ENCODE data around the gene ARPP19. TPM values are rescaled to one million over a fixed set of nuclear protein-coding genes. Genes with fewer than 3 reads are reported as not detected.

ARPP19 gene
- polyA plus RNA-seq, 1 of the 3 experiments (the other 2 are of a cell fraction), result 29.0 TPM

DNA sequence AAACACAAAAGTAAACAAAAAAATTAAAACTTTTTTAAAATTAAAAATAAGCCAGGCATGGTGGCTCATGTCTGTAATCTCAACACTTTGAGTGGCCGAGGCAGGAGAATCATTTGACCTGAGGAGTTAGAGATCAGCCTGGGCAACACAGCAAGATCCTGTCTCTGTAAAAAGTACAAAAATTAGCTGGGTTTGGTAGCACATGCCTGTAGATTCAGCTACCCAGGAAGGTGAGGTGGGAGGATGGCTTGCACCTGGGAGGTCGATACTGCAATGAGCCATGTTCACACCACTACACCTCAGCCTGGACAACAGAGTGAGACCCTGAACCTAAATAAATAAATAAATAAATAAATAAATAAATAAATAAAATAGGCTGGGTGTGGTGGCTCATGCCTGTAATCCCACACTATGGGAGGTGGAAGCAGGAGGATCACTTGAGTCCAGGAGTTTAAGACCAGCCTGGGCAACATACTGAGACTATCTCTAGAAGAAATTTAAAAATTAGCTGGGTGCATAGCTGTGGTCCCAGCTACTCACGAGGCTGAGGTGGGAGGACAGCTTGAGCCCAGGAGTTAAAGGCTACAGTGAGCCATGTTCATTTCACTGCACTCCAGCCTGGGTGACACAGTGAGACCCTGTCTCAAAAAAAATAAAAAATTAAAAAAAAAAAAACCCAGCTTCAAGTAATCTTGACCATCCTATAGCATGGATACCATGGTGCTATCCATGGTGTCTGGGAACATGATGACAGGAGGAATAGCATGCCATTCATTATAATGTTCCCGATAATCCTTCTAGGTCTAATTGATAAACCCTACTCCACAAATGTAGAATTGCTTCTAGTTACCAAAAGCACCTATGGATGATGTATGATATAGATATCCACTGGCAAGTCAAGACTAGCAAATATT lies 44.4 kb downstream of the ARPP19 start:
- no peaks in the 10 kb centered on the region for H3K9me3 ChIP-seq
- no peaks in the 10 kb centered on the region for H3K27me3 ChIP-seq (ENCODE audit: insufficient read depth)
- DNase-seq, result no peak
- POLR2A ChIA-PET, result no interaction called here
- H3K9ac ChIP-seq, result no peak overlapping the region
- no peak overlapping the region for H2AFZ ChIP-seq (ENCODE audit: low read depth)
- H3K4me3 ChIP-seq (ENCODE audit: low read depth in 2 of 2, low read length in 1 of 2), result no peak overlapping the region
- H4K20me1 ChIP-seq (ENCODE audit: insufficient read depth), result peaks cover 8% of the 10 kb centered on the region
- peaks cover 53% of the 10 kb centered on the region for H3K79me2 ChIP-seq (ENCODE audit: insufficient read depth)
- H3K36me3 ChIP-seq (replicated peaks in 1 of 2; ENCODE audit: control insufficient read depth in 1 of 2, insufficient read depth in 2 of 2, low read length in 1 of 2), result no peaks in the 10 kb centered on the region
- 99% methylated on average over 4 of the region's 4 CpGs for WGBS (ENCODE audit: low lambda C conversion rate)
- TF ChIP-seq, protein P1, sequence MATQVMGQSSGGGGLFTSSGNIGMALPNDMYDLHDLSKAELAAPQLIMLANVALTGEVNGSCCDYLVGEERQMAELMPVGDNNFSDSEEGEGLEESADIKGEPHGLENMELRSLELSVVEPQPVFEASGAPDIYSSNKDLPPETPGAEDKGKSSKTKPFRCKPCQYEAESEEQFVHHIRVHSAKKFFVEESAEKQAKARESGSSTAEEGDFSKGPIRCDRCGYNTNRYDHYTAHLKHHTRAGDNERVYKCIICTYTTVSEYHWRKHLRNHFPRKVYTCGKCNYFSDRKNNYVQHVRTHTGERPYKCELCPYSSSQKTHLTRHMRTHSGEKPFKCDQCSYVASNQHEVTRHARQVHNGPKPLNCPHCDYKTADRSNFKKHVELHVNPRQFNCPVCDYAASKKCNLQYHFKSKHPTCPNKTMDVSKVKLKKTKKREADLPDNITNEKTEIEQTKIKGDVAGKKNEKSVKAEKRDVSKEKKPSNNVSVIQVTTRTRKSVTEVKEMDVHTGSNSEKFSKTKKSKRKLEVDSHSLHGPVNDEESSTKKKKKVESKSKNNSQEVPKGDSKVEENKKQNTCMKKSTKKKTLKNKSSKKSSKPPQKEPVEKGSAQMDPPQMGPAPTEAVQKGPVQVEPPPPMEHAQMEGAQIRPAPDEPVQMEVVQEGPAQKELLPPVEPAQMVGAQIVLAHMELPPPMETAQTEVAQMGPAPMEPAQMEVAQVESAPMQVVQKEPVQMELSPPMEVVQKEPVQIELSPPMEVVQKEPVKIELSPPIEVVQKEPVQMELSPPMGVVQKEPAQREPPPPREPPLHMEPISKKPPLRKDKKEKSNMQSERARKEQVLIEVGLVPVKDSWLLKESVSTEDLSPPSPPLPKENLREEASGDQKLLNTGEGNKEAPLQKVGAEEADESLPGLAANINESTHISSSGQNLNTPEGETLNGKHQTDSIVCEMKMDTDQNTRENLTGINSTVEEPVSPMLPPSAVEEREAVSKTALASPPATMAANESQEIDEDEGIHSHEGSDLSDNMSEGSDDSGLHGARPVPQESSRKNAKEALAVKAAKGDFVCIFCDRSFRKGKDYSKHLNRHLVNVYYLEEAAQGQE (IDR thresholded peaks at IDR 0.05; ENCODE audit: low read depth, low read length), result peak; percentile 39; the same call in 1 of the 2 replicates
- TF ChIP-seq RCOR1 (IDR thresholded peaks at IDR 0.05; ENCODE audit: low read length), result no peak
- CTCF ChIA-PET, result interaction anchor here (0.8 to 1.1 kb wide), 2 partner anchors 28 to 211 kb away, joined by 3 read pairs; no protein-coding TSS in a partner anchor
- peaks cover 0 to 9% of the 10 kb centered on the region in 2 experiments; a peak in 2 of 4 replicates for H3K4me1 ChIP-seq (ENCODE audit: control insufficient read depth in 1 of 2, insufficient read depth in 2 of 2, low read depth in 1 of 2, low read length in 1 of 2)
- H3F3A ChIP-seq (replicated peaks; ENCODE audit: insufficient read depth), result peaks cover 7% of the 10 kb centered on the region
- H3K9me2 ChIP-seq, result no peaks in the 10 kb centered on the region
- H3K4me2 ChIP-seq, result no peak overlapping the region
- no peak overlapping the region for H3K27ac ChIP-seq (ENCODE audit: low read depth in 2 of 2, low read length in 1 of 2)

DNA sequence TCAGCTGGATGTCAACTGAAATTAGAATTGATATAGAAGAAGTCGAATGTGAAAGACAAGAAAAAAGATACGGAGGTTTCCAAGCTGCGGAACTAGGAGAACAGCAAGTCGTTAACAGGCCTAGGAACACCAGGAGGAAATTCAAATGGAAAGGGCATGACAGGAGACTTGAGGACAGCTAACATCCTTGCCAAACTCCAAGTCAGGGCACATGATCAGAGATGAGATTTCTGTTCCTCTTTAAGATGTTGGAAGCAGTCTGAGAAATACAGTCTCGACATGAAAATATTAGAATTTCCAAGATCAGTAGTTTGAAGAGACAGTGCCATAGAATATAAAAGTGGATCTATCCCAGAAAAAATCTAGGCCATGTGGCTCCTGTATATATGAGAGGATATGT lies 45.2 kb downstream of the ARPP19 start:
- Histone ChIP-seq H3K4me2 (peak overlapping the region; percentile 34; the same call in 1 of the 2 replicates), H3K4me1 (ENCODE audit: control insufficient read depth in 1 of 2, insufficient read depth in 2 of 2, low read depth in 1 of 2, low read length in 1 of 2) (peaks cover 3 to 7% of the 10 kb centered on the region in 2 experiments), H3K36me3 (replicated peaks in 1 of 2; ENCODE audit: control insufficient read depth in 1 of 2, insufficient read depth in 2 of 2, low read length in 1 of 2) (no peaks in the 10 kb centered on the region), H4K20me1 (ENCODE audit: insufficient read depth) (peaks cover 9% of the 10 kb centered on the region), H3F3A (replicated peaks; ENCODE audit: insufficient read depth) (peaks cover 8% of the 10 kb centered on the region), H3K9me3 (no peaks in the 10 kb centered on the region), H3K9me2 (no peaks in the 10 kb centered on the region), H3K9ac (no peak overlapping the region), H3K79me2 (ENCODE audit: insufficient read depth) (peaks cover 53% of the 10 kb centered on the region), H3K27ac (ENCODE audit: low read depth in 2 of 2, low read length in 1 of 2) (peak overlapping the region in 1 of 2 experiments; percentile 37; a peak in 1 of 4 replicates), H3K27me3 (ENCODE audit: insufficient read depth) (no peaks in the 10 kb centered on the region), H3K4me3 (ENCODE audit: low read depth in 2 of 2, low read length in 1 of 2) (no peak overlapping the region), H2AFZ (ENCODE audit: low read depth) (no peak overlapping the region)
- 91% methylated on average over 4 of the region's 5 CpGs for whole genome bisulfite sequencing (ENCODE audit: low lambda C conversion rate)
- ChIA-PET CTCF (no interaction called here), POLR2A (no interaction called here)
- DNase-seq, result no peak
- TF ChIP-seq, protein P1 (IDR thresholded peaks at IDR 0.05; ENCODE audit: low read depth, low read length), result no peak
- TF ChIP-seq FOXJ3 (CRISPR knock-in tag; IDR thresholded peaks at IDR 0.05), result no peak
- no peak for TF ChIP-seq NRF1 (IDR thresholded peaks at IDR 0.05; ENCODE audit: low read depth, low read length)
- TF ChIP-seq, protein P2, sequence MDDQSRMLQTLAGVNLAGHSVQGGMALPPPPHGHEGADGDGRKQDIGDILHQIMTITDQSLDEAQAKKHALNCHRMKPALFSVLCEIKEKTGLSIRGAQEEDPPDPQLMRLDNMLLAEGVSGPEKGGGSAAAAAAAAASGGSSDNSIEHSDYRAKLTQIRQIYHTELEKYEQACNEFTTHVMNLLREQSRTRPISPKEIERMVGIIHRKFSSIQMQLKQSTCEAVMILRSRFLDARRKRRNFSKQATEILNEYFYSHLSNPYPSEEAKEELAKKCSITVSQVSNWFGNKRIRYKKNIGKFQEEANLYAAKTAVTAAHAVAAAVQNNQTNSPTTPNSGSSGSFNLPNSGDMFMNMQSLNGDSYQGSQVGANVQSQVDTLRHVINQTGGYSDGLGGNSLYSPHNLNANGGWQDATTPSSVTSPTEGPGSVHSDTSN (IDR thresholded peaks at IDR 0.05), result no peak
- TF ChIP-seq, protein P3, sequence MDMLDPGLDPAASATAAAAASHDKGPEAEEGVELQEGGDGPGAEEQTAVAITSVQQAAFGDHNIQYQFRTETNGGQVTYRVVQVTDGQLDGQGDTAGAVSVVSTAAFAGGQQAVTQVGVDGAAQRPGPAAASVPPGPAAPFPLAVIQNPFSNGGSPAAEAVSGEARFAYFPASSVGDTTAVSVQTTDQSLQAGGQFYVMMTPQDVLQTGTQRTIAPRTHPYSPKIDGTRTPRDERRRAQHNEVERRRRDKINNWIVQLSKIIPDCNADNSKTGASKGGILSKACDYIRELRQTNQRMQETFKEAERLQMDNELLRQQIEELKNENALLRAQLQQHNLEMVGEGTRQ (IDR thresholded peaks at IDR 0.05; ENCODE audit: borderline replicate concordance, low read depth, low read length), result no peak
- no peak for TF ChIP-seq MEF2A (IDR thresholded peaks at IDR 0.05; ENCODE audit: borderline replicate concordance, low read depth)
- no peak for TF ChIP-seq RAD21 (IDR thresholded peaks at IDR 0.05; ENCODE audit: low read length)
- TF ChIP-seq ELF1 (IDR thresholded peaks at IDR 0.05), result no peak
- no peak for TF ChIP-seq CHD2 (IDR thresholded peaks at IDR 0.05; ENCODE audit: low read length, partially characterized antibody)
- TF ChIP-seq, protein P4, sequence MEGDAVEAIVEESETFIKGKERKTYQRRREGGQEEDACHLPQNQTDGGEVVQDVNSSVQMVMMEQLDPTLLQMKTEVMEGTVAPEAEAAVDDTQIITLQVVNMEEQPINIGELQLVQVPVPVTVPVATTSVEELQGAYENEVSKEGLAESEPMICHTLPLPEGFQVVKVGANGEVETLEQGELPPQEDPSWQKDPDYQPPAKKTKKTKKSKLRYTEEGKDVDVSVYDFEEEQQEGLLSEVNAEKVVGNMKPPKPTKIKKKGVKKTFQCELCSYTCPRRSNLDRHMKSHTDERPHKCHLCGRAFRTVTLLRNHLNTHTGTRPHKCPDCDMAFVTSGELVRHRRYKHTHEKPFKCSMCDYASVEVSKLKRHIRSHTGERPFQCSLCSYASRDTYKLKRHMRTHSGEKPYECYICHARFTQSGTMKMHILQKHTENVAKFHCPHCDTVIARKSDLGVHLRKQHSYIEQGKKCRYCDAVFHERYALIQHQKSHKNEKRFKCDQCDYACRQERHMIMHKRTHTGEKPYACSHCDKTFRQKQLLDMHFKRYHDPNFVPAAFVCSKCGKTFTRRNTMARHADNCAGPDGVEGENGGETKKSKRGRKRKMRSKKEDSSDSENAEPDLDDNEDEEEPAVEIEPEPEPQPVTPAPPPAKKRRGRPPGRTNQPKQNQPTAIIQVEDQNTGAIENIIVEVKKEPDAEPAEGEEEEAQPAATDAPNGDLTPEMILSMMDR (IDR thresholded peaks at IDR 0.05), result no peak
- no peak for TF ChIP-seq EP300 (IDR thresholded peaks at IDR 0.05; ENCODE audit: borderline replicate concordance in 1 of 2, low read depth in 1 of 2, low read length in 1 of 2)
- TF ChIP-seq, protein P5, sequence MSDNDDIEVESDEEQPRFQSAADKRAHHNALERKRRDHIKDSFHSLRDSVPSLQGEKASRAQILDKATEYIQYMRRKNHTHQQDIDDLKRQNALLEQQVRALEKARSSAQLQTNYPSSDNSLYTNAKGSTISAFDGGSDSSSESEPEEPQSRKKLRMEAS (IDR thresholded peaks at IDR 0.05; ENCODE audit: low read depth), result no peak
